Neural cell (in vitro differentiated cells): ENCODE data around the gene KRT74. TPM values are rescaled to one million over a fixed set of nuclear protein-coding genes. Genes with fewer than 3 reads are reported as not detected.

Source experiments
- H2AFZ ChIP-seq: fragments of 200-600, 300-800 bp; sonication (generic), shearing (Covaris generic); 2 replicates; pipeline ENCODE4 v1.6.0; 2014; ENCODE audit warnings: low read depth, mild to moderate bottlenecking, antibody characterized with exemption, low read length, moderate library complexity
- H3F3A ChIP-seq: fragments of 200-600 bp; shearing (Covaris generic); 2 replicates; pipeline ENCODE4 v1.6.1; 2016; ENCODE audit warnings: mild to moderate bottlenecking, moderate library complexity, mixed read lengths, antibody characterized with exemption, low read length; ENCODE audit not compliant: insufficient read depth, poor library complexity, severe bottlenecking
- H3K27ac ChIP-seq: fragments of 200-600, 300-800 bp; sonication (generic), shearing (Covaris generic); 2 replicates; pipeline ENCODE4 v1.5.1; 2014; ENCODE audit warnings: mild to moderate bottlenecking, low read length, moderate library complexity
- H3K27me3 ChIP-seq: fragments of 300-800, 200-600 bp; sonication (generic), shearing (Covaris generic); 2 replicates; pipeline ENCODE4 v1.6.0; 2014; ENCODE audit warnings: mild to moderate bottlenecking, low read depth, low read length, moderate library complexity; ENCODE audit not compliant: insufficient read depth
- H3K36me3 ChIP-seq: fragments of 300-800, 200-600 bp; sonication (generic), shearing (Covaris generic); 2 replicates; pipeline ENCODE4 v1.5.1; 2014; ENCODE audit warnings: mild to moderate bottlenecking, antibody characterized with exemption, low read length, moderate library complexity; ENCODE audit not compliant: insufficient read depth
- H3K4me2 ChIP-seq: fragments of 300-800, 200-600 bp; sonication (generic), shearing (Covaris generic); 2 replicates; pipeline ENCODE4 v1.6.0; 2014; ENCODE audit warnings: mild to moderate bottlenecking, low read length
- H3K4me3 ChIP-seq: fragments of 300-800, 200-600 bp; sonication (generic), shearing (Covaris generic); 2 replicates; pipeline ENCODE4 v1.5.1; 2014; ENCODE audit warnings: mild to moderate bottlenecking, low read length, moderate library complexity
- H3K79me2 ChIP-seq: fragments of 200-600 bp; shearing (Covaris generic); replicated peaks from 2 replicates; pipeline ENCODE4 v1.6.0; 2014; ENCODE audit warnings: mild to moderate bottlenecking, low read length, moderate library complexity; ENCODE audit not compliant: insufficient read depth
- H3K9ac ChIP-seq: fragments of 300-800, 200-600 bp; sonication (generic), shearing (Covaris generic); 2 replicates; pipeline ENCODE4 v1.6.1; 2016; ENCODE audit warnings: mild to moderate bottlenecking, low read length, mixed read lengths
- H3K9me2 ChIP-seq: fragments of 200-600 bp; shearing (Covaris generic); 2 replicates; pipeline ENCODE4 v1.6.1; 2016; ENCODE audit warnings: mild to moderate bottlenecking, low read length, mixed read lengths; ENCODE audit not compliant: insufficient read depth
- H3K9me3 ChIP-seq: fragments of 200-600, 300-800 bp; sonication (generic), shearing (Covaris generic); 2 replicates; pipeline ENCODE4 v1.6.1; 2016; ENCODE audit warnings: mild to moderate bottlenecking, mixed run types, low read length, moderate library complexity, mixed read lengths
- H4K20me1 ChIP-seq: fragments of 200-600 bp; shearing (Covaris generic); 2 replicates; pipeline ENCODE4 v1.6.1; 2016; ENCODE audit warnings: mild to moderate bottlenecking, mixed run types; ENCODE audit not compliant: insufficient read depth
- CTCF ChIP-seq: fragments of 450-650 bp; IDR thresholded peaks from 2 replicates; pipeline ENCODE4 v1.5.1; 2014; ENCODE audit warnings: antibody characterized with exemption, mild to moderate bottlenecking, moderate library complexity; ENCODE audit not compliant: poor library complexity, severe bottlenecking
- EP300 ChIP-seq: fragments of 450-650 bp; conservative IDR thresholded peaks from 2 replicates; pipeline ENCODE4 v1.6.1; 2014; ENCODE audit warnings: antibody characterized with exemption, mild to moderate bottlenecking, moderate library complexity; ENCODE audit not compliant: poor library complexity, severe bottlenecking
- EZH2 ChIP-seq: fragments of 200-600, 300-800 bp; shearing (Covaris generic), sonication (generic); IDR thresholded peaks from 2 replicates; pipeline ENCODE4 v1.6.1; 2014; ENCODE audit warnings: antibody characterized with exemption, low read length, borderline replicate concordance, mild to moderate bottlenecking; ENCODE audit not compliant: insufficient read depth, poor library complexity, severe bottlenecking
- MXI1 ChIP-seq: fragments of 450-650 bp; conservative IDR thresholded peaks from 2 replicates; pipeline ENCODE4 v1.6.1; 2014; ENCODE audit warnings: antibody characterized with exemption, mild to moderate bottlenecking; ENCODE audit not compliant: poor library complexity, severe bottlenecking
- POLR2AphosphoS5 ChIP-seq: IDR thresholded peaks from 2 replicates; pipeline ENCODE4 v1.6.1; 2012
- RAD21 ChIP-seq: fragments of 450-650 bp; conservative IDR thresholded peaks from 2 replicates; pipeline ENCODE4 v1.6.1; 2014; ENCODE audit warnings: antibody characterized with exemption, mild to moderate bottlenecking, moderate library complexity
- REST ChIP-seq: IDR thresholded peaks from 2 replicates; pipeline ENCODE4 v1.6.1; 2012; ENCODE audit warnings: borderline replicate concordance
- SMC3 ChIP-seq: fragments of 450-650 bp; conservative IDR thresholded peaks from 2 replicates; pipeline ENCODE4 v1.6.1; 2014; ENCODE audit warnings: antibody characterized with exemption, mild to moderate bottlenecking, moderate library complexity; ENCODE audit not compliant: poor library complexity
- TAF1 ChIP-seq: IDR thresholded peaks from 2 replicates; pipeline ENCODE4 v1.6.1; 2012; ENCODE audit warnings: low read depth
- polyA plus RNA-seq: library from polyadenylated mRNA; depleted of rRNA; stranded (reverse); fragments of >200 nt; gene quantifications from 2 replicates; pipeline ENCODE4 v1.2.3, GENCODE V29; 2014

KRT74 gene
- polyA plus RNA-seq, 1 donor from 2014 or later = not detected

- Histone ChIP-seq H3K4me3 (no peak overlapping the region), H3K9me3 (no peaks in the 10 kb centered on the region), H3K27ac (no peak overlapping the region), H3K9me2 (no peaks in the 10 kb centered on the region), H4K20me1 (no peaks in the 10 kb centered on the region), H2AFZ (no peak overlapping the region), H3K4me2 (no peak overlapping the region), H3K27me3 (no peaks in the 10 kb centered on the region), H3K79me2 (no peaks in the 10 kb centered on the region), H3K9ac (no peak overlapping the region), H3K36me3 (no peaks in the 10 kb centered on the region), H3F3A (no peaks in the 10 kb centered on the region)
- TF ChIP-seq CTCF (no peak), EP300 (no peak), REST (no peak), POLR2AphosphoS5 (no peak)
These were observed 16.4 kb upstream of the KRT74 start for GRCh38 chr12:52590021-52590420.

GRCh38 chr12:52587563-52587962 lies 13.9 kb upstream of the KRT74 start:
- no peaks in the 10 kb centered on the region for H3K9me2 ChIP-seq
- TF ChIP-seq CTCF = no peak
- no peak for TF ChIP-seq TAF1
- TF ChIP-seq RAD21 = no peak
- TF ChIP-seq REST = no peak
- no peak for TF ChIP-seq EP300
- no peak for TF ChIP-seq SMC3
- no peak for TF ChIP-seq POLR2AphosphoS5
- no peak for TF ChIP-seq MXI1
- no peak for TF ChIP-seq EZH2
- no peak overlapping the region for H3K4me3 ChIP-seq
- no peaks in the 10 kb centered on the region for H3F3A ChIP-seq
- no peaks in the 10 kb centered on the region for H3K27me3 ChIP-seq
- H4K20me1 ChIP-seq = no peaks in the 10 kb centered on the region
- H3K9me3 ChIP-seq = no peaks in the 10 kb centered on the region
- no peak overlapping the region for H2AFZ ChIP-seq
- no peak overlapping the region for H3K27ac ChIP-seq
- no peak overlapping the region for H3K9ac ChIP-seq
- H3K4me2 ChIP-seq = no peak overlapping the region
- no peaks in the 10 kb centered on the region for H3K79me2 ChIP-seq
- no peaks in the 10 kb centered on the region for H3K36me3 ChIP-seq
